ENCODE data around the gene MAS1L. TPM values are rescaled to one million over a fixed set of nuclear protein-coding genes. Genes with fewer than 3 reads are reported as not detected.
A peak's percentile ranks its signal among the peaks of the same experiment; 100 is the strongest.

The MAS1L gene, protein sequence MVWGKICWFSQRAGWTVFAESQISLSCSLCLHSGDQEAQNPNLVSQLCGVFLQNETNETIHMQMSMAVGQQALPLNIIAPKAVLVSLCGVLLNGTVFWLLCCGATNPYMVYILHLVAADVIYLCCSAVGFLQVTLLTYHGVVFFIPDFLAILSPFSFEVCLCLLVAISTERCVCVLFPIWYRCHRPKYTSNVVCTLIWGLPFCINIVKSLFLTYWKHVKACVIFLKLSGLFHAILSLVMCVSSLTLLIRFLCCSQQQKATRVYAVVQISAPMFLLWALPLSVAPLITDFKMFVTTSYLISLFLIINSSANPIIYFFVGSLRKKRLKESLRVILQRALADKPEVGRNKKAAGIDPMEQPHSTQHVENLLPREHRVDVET
- polyA plus RNA-seq (2013, experiment 1 of 2; ENCODE audit: insufficient read length) = not detected
- polyA plus RNA-seq (2013, experiment 2 of 2; ENCODE audit: insufficient read length) = not detected

DNA sequence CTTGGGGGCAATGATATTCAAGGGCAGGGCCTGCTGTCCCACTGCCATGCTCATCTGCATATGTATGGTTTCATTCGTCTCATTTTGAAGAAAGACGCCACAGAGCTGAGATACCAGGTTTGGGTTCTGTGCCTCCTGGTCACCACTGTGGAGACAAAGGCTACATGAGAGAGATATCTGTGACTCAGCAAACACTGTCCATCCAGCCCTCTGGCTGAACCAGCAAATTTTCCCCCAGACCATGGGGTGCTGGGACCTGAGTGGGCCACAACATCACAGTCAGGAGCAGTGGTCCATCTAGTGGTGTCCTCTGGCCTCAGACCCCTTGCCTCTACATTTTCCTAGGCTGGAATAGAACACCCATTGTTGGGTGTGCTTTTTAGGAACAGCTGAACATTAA is at the start of gene MAS1L:
Gene MAS1L (minus strand): TSS at position 297 of the 400 bp plus-strand sequence. CDS start 54 bp downstream, at position 243.
- DNase-seq = no peak

DNA sequence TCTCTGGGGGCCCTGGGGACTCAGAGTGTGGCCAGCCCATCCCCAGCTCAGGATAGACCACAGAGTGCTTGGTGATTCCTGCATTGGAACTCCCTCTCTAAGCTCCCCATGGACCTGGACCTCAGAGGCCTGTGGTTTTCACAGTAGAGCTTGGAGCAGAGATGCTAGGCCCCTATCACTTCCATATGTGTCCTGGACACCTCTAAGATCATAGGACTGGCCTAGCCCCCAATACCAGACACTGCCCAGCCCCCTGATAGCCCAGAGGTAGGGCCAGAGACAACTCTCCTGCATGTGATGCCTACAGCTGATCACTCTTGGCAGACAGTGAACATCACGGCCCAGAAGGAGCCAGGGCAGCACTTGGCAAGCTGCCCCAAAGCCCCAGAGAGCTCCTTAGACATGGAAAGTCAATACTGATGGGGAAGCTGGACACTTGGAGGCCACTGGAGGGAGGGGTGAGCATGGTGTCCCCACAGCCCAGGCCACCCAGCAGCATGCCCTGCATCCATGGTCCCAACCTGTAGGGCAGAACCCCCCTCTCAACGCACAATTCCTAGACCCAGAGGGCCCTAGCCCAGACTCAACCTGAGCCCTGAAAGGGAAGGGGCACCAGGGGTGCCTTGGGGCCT is 44.7 kb upstream of the MAS1L start:
- DNase-seq = no peak

DNA sequence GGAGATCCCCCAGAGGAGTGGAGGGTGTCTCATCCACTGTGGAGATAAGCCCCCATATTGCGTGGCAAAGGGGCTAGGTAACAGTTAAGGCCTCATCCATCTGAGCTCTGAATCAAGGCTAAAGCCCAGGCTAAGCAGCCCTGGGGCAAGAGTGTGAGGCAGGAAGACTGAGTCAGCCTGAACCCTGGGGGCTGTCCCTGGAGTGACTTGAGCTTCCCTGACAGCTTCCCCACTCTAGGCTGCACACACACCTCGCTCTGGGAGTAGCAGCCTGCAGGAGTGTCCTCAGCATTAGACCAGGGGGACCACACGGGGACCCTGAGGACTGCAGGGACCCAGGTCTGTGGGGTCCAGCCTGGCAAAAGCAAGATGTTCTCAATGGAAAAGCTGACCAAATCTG is 43.9 kb upstream of the MAS1L start:
- no peak for DNase-seq

DNA sequence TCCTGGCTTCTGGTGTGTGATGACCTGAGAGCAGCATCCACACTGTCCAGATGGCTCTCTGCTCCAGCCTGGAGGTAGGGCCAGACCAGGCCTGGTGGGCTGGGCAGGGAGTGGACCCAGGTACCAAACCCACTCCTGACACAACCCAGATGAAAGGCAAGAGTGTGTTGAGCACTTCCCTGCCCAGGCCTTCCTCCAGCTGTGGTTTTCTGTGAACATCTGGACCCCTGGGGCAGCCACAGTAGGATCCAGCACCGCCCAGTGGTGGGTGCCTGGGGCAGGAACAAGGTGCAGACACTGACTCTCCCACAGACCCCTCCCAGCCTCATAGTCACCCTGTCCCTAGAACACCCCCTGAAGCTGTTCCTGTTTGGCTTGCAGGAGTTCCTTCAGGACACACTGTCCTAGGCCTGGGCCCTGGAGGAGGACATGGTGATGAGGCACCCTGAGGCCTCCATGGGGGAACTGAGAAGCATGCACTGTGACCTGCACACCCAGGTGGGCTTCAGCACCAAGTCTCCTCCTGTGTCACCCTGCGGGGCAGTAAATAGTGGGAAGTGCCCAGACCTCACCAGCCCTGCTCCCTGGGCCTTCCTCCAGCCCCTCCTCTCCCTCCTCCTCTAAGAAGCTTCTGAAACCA is 43.0 kb upstream of the MAS1L start:
- no peak for DNase-seq

DNA sequence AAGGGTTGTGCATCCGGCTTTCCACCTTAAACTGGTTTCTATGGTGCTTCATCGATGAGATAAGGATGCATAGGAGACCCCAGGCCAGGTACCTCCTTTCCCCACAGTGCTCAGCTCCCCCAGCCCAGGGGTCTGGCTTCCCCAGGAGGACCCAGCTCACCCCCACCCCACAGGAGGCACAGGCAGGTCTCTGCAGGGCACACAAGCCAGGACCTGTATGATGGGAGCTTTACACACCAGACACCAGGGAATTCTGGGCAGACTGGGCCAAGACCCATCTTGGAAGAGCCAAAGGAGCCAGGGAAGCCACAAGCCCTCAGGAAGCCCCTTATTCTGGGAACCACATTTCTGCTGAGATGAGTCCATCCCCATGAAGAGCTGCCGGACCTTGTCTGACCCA is 42.2 kb upstream of the MAS1L start:
- no peak for DNase-seq

DNA sequence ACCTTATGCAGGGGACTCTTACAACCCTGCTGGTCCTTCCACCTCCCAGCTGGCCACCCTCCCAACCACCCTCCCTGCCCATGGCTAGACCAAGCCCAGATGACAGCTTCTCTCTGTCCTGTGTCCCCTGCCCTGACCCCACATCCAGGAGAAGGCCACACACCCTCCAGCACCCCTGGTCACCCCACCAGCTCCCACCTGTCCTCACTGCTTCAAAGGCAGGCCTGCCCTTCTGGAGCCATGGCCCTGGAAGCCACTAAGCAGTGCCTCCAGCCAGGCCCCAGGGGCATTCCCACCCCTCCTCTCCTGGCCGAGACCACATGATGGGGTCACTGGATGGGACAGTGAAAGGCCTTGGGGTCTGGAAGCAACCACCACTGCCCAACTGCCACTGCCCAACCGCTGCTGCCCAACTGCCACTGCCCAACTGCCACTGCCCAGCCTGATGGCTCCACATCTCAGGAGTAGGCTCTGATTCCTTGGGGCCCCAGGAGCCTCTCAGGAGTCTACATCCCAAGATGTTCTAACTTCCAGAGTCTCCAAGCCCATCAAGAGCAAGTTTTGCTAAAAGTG is 41.3 kb upstream of the MAS1L start:
- no peak for DNase-seq

DNA sequence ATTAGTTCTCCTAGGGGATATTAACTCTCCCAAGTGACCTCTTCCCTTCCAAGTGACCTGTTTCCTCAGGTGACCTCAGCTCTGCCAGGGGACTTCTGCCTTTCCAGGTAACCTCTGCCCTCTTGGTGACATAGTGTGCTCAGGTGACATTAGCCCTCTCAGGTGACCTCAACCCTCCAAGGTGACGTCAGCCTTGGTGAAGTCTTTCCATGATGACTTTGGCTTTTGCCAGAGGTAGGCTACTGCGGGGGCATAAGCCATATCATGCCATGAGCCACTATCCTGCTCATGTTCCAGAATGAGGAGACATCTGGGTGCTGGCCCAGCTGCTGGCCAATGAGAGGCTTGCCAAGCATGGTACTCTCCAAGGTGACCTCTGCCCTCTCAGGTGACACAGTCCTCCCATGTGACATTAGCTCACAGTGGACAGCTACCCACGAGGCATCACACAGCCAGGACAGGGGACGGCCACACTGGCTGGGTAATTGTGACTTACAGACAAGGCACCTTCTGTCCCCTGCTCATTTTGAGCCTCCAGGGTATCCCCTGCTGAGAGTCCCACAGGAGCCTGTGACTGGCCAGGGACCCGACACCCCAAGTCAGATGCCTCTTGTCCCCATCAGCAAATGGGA is 40.7 kb upstream of the MAS1L start:
- DNase-seq = no peak

DNA sequence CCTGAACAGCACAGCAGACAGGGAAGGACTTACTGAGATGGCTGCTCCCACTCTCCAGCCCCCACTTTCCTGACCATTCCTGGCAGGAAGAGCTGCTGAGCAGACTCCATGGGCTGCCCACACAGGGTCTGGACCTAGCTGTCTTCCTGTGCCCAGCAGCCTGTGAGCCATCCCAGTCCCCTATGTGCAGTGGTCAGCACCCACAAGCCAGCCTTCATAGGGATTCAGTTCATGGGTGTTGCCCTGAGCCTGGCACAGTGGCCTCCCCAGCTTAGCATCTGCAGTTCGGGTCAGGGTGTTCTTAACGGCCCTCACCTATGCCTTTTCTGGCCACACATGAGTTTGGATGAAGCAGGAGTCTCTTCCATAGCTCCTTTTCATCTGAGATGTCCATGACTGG is 39.8 kb upstream of the MAS1L start:
- DNase-seq = no peak

DNA sequence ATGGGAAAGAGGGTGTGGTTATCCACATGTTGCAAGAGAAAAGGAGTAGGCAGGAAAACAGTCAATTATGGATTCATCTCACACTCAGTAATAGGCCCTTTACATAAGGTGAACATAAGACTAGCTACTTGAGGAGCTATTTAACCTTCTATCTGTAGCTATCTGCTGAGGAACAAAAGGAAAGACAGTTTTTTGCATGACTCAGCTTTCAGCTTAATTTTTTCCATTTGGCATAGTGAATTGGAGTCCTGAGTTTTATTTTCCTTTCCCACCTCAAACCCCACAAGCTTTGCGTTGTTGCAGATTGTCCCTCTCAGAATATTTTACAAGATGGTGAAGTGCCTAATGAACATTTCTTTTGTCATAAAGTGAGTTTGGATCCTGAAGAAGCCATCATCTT is 39.4 kb upstream of the MAS1L start:
- DNase-seq = no peak

DNA sequence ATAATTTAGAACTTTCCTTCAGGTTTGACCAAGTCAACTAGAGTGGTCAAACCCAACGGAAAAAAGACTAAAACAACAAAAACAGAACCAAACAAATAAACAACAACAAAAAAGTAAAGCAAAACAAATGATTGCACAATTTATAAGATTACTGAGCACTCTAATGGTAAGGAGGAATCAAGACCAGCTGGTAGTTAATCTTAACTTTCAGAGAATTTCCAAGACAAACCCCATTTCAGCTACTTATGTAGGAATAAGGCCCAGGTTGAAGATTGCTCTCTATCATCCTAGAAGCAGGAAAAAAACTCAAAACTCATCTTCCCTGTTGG is 37.5 kb upstream of the MAS1L start:
- no peak for DNase-seq

DNA sequence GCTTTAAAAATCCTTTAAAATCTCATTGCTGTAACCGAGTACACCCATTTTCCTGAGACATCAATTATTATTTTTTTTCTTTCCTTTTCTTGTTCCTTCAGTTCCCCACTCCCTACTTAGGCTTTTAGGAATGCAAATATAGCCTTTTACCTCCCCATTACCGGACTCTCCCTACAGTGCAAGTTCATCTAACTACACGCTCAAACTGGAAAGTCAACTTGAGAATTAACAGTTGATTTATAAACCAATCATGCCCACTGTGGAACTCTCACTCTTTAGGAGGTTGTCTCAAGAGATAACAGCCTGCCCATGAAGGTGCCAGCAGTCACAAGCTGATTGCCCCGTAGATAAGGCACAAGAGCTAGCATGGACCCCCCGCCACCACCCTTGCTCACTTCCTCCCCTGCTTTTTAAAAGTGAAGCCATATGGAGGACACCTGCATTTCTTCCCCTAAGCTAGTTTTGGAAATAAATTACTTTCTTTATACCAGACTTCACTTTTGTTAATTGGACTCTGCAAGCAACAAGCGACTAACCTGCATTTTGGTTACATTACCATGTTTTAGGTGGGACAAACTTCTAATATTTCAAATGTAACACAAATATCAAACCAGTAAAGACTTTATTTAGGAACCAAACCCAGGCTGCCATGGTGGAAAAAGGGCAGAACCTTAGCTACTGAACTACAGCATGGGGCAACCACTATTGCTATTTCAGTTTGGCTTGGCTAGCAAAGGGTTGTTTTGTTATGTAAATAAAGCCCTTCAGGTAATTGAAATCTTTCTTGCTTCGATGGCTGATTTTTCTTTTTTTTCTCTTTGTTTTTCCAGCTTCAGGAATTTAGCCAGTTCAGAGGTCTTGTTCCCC is 36.9 kb upstream of the MAS1L start:
- no peak for DNase-seq

DNA sequence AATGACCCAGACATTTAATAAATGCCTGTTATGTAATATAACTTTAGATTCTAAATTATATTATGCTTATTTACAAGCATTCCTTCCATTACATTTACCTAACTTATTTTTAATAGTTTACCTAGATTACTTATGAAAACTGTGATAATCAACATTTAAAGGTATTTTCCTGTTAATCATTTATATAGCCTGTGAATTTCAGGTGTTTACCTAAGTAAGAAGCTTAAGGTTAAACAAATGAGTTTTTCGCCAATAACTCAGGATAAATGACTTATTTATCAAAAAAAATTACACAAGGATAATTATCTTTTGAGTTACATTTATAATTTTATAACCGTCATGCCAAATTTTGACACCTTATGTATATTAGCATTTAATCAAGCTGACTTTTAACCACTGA is 36.3 kb upstream of the MAS1L start:
- DNase-seq = no peak

DNA sequence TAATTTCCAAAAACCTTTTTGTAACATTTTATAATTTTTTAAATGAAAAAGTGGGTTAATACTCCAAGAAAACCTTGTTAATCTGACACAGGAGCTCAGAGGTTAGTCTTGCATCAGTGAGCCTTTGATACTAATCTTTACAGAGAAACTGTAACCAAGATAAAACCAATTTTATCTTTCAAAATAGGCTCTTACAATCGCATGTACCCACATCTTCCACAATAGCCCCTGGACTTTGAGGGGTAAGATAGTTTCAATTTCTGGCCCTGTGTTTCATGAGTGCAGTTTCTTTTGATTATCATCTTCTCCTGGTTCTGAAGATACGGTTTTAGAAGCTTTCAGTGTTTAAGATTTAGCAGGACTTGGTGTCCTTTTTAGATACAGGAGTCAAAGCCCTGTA is 34.5 kb upstream of the MAS1L start:
- no peak for DNase-seq

DNA sequence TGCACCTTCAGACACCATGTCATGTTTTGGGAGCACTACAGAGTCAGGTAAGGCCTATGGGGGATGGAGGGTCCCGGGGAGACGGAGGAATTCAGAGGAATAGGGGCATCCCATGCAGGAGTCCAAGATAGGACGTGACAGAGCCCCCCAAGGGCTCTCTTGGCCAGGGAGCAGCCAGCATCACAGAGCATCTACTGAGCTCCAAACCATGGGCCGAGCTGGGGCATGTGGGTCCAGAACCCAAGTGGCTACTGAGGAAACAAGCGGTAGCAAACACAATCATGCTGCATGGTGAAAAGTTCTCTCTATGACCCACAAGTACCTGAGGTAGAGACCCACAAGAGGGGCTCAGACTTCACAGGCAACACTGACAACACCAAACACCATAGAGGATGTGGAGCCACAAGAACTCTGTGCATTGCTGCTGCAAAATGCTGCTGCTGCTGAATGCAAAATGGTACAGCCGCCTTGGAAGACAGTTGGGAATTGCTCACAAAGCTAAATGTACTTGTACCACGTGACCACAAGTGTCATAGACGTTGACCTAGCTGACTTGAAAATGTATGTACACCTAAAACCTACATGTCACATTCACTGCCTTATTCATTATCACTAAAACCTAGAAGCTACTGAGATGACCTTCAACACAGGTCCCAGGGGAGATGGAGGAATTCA is 33.4 kb upstream of the MAS1L start:
- DNase-seq = no peak

DNA sequence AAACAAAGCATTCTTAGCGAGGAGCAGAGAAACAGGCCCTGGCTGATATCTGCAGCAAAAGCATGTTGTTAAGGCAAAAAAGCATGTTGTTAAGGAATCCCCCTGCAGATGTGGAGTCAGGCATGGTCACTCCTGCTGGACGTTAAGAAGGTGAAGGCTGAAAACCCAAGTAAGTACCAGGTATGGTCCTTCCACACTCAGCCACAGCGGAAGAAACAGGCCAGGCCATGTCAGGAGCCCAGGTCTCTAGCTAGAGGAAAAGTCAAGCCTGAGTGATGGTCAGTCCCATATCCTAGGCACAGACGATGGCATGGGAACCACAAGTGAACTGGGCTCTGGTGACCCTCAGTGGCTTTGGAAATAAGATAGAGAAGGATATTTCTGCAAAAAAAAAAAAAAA is 32.5 kb upstream of the MAS1L start:
- no peak for DNase-seq

DNA sequence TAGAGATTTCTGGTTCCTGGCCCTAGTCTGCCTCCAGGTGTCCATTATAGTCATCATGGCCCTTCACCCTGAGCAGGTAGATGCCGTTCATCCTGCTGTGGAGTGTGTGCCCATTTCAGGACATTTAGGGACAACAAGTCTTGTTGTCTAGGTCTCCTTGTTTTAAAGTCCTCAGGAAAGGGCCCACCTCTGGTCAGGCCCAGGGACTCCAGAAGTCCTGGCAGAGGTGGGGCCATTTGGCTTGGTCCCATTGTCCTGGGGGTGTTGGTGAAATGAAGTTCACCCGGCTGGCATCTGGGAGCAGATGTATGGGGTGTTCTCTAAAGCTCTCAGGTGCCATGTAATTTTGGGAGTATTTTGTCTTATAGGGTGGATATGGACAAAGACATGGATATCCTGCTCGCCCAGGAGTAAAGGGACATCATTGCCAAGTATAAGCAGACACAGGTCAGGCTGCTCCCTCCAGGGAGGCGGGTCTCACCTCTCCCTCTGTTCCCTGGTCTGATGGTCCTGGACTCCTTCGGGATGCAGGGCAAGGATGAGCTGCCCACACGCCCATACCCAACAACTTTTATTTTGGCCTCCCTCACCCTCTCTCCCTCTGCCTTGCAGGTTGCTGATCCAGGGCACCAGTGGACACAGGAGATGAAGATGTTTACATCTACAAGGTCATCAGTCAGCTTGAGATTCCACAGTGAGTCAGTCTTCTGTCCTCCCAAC is 31.7 kb upstream of the MAS1L start:
- no peak for DNase-seq

DNA sequence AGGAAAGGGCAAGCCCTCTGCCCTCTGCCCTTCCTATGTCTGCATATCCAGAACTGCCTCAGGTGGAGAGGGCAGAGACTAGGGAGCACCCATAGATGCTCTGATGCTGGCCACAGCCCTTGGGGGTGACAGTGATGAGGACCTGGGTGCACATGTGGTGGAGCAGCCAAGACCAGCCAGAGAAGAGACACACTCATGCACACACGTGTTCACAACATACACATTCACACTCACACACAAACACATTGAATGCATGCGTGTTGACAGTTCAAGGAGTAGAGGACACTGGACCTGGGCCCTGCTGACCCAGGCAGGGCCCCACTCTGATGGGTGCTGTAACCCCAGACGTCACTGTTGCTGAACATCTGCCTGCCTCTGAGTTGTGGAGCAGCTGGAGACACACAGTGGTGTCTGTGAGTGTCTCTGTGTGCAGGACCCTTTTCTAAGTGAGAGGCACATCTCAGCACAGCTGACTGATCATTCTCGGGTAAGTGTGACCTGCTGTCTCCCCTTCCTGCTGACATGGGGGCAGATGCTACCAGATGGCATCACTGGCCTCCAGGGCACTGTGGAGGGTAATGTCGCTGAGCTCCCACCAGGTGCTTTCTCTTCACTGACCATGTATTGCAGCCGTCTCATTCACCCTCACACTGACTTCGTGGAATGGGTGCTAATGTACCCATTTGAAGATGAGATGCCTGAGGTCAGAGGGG is 30.1 kb upstream of the MAS1L start:
- no peak for DNase-seq

DNA sequence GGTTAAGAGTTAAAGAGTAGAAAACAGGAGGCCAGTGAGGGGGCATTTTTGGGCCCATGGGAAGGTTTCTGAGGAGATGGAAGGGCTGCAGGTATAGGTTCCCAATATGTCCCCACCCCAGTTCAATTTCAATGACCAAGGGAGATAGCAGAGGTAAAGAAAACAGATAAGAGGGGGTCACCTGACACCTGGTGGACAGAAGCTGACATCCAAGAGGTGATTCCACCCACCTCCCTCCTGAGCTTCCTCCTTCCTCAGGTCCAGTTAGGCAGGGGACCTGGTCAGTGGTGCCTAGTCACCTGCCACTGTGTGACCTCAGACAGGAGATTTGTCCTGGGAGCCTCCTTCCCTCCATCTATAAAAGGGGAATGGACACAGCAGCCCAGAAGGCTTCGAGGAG is 29.5 kb upstream of the MAS1L start:
- DNase-seq = no peak

DNA sequence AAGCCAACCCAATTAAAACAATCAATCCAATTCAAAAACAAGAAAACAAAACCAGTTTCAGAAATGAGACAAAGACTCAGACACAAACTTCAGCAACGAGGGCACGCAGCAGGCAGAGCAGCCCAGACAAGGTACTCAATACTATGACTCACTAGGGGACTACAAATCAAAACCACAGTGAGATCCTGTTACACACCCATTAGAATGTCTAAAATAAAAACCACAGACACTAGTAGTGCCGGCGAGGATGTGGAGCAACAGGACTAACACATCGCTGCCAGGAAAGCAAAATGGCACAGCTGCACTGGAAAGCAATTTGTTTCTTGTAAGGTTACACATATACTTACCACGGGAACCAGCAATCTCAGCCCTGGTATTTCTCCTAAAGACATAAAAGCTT is 28.4 kb upstream of the MAS1L start:
- peak; percentile 46 for DNase-seq

DNA sequence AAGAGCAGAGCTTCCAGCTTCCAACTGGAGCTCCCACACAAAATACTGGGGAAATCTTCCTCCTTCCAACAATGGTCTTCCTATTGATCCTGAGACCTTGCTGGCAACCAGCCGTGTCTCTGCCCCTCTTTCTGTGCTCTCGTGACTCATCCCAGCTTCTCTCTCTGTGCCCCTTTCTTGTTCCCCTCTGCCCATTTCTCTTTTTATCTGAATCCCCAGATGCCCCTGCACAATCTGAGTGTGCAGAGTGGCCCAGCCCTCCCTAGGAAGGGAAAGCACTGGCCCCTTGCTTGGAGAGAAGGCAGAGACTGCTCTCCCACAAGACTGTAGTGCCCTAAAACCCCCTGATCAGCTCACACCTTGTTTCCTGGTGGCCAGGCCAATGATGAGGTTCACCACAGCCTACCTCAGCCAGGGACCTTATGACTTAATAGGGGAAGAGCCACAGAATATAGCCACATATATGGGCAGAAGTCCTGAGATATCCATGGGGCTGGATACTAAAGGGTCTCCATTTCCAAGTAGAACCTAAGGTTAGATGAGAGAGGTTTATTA is 23.1 kb upstream of the MAS1L start:
- no peak for DNase-seq

Measured in fibroblast of skin of back (primary cell).